Mesothelial cell of epicardium (in vitro differentiated cells): ENCODE measurements around the gene MARCO. TPM values are rescaled to one million over a fixed set of nuclear protein-coding genes. Genes with fewer than 3 reads are reported as not detected.
"Not testable (repeated sequence)": the region's sequence is repeated elsewhere in the genome, so short reads cannot be mapped to it uniquely, and the experiment has no call there.

Source experiments
- DNase-seq, 2 experiments: peaks; one replicate each; pipeline ENCODE4 v3.0.0; 2021; ENCODE audit warnings: low spot score in 2 of 2; ENCODE audit not compliant: unreplicated experiment in 2 of 2
- H3K27ac Mint-ChIP-seq: 2 replicates; pipeline ENCODE4 v1.8.0; 2021; ENCODE audit warnings: mixed read lengths
- H3K27me3 Mint-ChIP-seq: 2 replicates; pipeline ENCODE4 v1.8.0; 2021; ENCODE audit warnings: low read depth, mixed read lengths
- H3K36me3 Mint-ChIP-seq: 2 replicates; pipeline ENCODE4 v1.8.0; 2021; ENCODE audit warnings: mixed read lengths
- H3K4me1 Mint-ChIP-seq: 2 replicates; pipeline ENCODE4 v1.8.0; 2021; ENCODE audit warnings: mixed read lengths
- H3K4me3 Mint-ChIP-seq: 2 replicates; pipeline ENCODE4 v1.8.0; 2021; ENCODE audit warnings: mild to moderate bottlenecking, moderate library complexity, mixed read lengths
- H3K9me3 Mint-ChIP-seq: 2 replicates; pipeline ENCODE4 v1.8.0; 2021; ENCODE audit warnings: mixed read lengths
- total RNA-seq: library from RNA; stranded (reverse); gene quantifications from 3 replicates; pipeline ENCODE4 v1.2.1, GENCODE V29; 2021
- TF ChIP-seq, protein P1 (sequence below): fragments of 200-600 bp; sonication (generic); IDR thresholded peaks from one replicate; pipeline ENCODE4 v1.5.0; 2021; ENCODE audit warnings: antibody characterized with exemption; ENCODE audit not compliant: unreplicated experiment

MARCO gene
- total RNA-seq, 1 donor from 2014 or later = 0.22 TPM

- Mint-ChIP-seq H3K27me3 (peaks cover 40% of the 10 kb centered on the region), H3K4me3 (no peak overlapping the region), H3K36me3 (no peaks in the 10 kb centered on the region), H3K4me1 (no peaks in the 10 kb centered on the region), H3K9me3 (no peaks in the 10 kb centered on the region), H3K27ac (no peak overlapping the region)
- no peak for DNase-seq
- TF ChIP-seq, protein P1, sequence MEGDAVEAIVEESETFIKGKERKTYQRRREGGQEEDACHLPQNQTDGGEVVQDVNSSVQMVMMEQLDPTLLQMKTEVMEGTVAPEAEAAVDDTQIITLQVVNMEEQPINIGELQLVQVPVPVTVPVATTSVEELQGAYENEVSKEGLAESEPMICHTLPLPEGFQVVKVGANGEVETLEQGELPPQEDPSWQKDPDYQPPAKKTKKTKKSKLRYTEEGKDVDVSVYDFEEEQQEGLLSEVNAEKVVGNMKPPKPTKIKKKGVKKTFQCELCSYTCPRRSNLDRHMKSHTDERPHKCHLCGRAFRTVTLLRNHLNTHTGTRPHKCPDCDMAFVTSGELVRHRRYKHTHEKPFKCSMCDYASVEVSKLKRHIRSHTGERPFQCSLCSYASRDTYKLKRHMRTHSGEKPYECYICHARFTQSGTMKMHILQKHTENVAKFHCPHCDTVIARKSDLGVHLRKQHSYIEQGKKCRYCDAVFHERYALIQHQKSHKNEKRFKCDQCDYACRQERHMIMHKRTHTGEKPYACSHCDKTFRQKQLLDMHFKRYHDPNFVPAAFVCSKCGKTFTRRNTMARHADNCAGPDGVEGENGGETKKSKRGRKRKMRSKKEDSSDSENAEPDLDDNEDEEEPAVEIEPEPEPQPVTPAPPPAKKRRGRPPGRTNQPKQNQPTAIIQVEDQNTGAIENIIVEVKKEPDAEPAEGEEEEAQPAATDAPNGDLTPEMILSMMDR = no peak
Measured at GRCh38 chr2:118994778-118995177, 52.8 kb downstream of the MARCO start.

GRCh38 chr2:119003856-119004255 is 61.9 kb downstream of the MARCO start:
- not testable (repeated sequence) for H3K4me3 Mint-ChIP-seq, H3K27ac Mint-ChIP-seq, H3K36me3 Mint-ChIP-seq, H3K4me1 Mint-ChIP-seq
- DNase-seq = peak in 1 of 2 experiments; percentile 9
- Mint-ChIP-seq H3K9me3 (peaks cover 11% of the 10 kb centered on the region), H3K27me3 (peaks cover 30% of the 10 kb centered on the region)

DNA sequence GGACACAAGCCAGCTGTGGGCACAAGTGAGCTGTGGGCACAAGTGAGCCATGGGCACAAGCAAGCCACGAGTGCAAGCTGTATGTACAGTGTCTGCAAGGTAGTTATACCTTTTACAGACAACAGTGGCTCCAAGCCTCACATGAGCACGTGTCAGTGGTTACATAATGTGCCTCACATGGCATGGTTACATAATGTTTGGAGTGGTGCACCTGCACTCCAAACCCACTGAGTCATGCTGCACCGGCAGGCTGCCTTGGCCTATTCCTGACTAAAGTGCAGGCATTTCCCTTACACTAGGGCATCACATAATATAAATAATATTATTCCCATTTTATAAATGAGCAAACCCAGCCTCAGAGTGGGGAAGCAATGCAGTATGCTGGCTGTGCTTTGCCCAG is 62.6 kb downstream of the MARCO start:
- no peak for DNase-seq
- H3K36me3 Mint-ChIP-seq = no peaks in the 10 kb centered on the region
- TF ChIP-seq, protein P1 = no peak

DNA sequence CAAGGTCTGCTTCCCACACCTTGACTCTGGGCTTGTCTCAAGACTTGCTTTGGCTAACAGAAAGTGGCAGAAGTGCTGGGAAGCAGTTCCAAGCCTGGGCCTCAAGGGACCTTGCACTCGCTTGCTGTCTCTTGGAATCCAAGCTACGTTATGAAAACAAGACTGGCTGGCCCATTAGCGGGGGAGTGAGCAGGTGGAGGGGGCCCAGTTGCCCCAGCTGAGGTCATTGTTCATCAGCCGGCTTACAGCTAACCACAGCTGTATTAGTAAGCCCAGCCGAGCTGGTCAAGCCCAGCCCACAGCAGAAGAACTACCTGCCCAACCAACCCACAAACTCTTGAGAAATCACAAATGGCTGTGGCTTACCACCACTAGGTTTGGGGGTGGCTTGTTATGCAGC is 63.1 kb downstream of the MARCO start:
- peaks cover 11% of the 10 kb centered on the region for H3K9me3 Mint-ChIP-seq
- H3K4me1 Mint-ChIP-seq = no peaks in the 10 kb centered on the region
- H3K27me3 Mint-ChIP-seq = peaks cover 40% of the 10 kb centered on the region
- no peaks in the 10 kb centered on the region for H3K36me3 Mint-ChIP-seq
- TF ChIP-seq, protein P1 = no peak
- DNase-seq = peak in 1 of 2 experiments; percentile 31
- H3K4me3 Mint-ChIP-seq = no peak overlapping the region
- no peak overlapping the region for H3K27ac Mint-ChIP-seq

More for the DNA sequence above, 62.6 kb downstream of the MARCO start:
- Mint-ChIP-seq H3K27ac (no peak overlapping the region), H3K27me3 (peaks cover 35% of the 10 kb centered on the region), H3K4me3 (no peak overlapping the region), H3K4me1 (no peaks in the 10 kb centered on the region), H3K9me3 (peaks cover 11% of the 10 kb centered on the region)

DNA sequence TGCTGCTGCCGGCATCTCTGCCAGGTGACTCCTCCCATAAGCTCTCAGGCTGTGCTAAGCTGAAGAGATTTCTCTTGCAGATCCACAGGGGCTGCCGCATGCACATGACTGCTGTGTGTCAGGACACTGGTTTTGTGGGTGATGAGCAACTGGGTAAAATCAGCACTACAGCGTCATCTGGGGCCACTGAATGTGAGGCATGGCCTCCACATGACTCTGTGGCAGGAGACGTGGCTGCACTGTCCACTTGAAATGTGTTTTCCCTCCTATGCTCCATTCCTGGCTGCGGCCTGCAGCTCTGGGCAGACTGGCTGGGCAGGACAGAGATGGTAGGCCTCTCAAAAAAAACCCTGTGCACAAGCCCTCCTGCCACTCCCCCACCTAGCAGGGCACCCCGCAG is 63.6 kb downstream of the MARCO start:
- H3K9me3 Mint-ChIP-seq = peaks cover 11% of the 10 kb centered on the region
- no peak overlapping the region for H3K4me3 Mint-ChIP-seq
- no peaks in the 10 kb centered on the region for H3K4me1 Mint-ChIP-seq
- H3K27ac Mint-ChIP-seq = no peak overlapping the region
- DNase-seq = peak in 1 of 2 experiments; percentile 25
- H3K27me3 Mint-ChIP-seq = peaks cover 45% of the 10 kb centered on the region
- no peaks in the 10 kb centered on the region for H3K36me3 Mint-ChIP-seq
- TF ChIP-seq, protein P1 = no peak

GRCh38 chr2:119006441-119006840 is 64.4 kb downstream of the MARCO start:
- Mint-ChIP-seq H3K4me1 (no peaks in the 10 kb centered on the region), H3K4me3 (no peak overlapping the region), H3K9me3 (peaks cover 11% of the 10 kb centered on the region), H3K27me3 (peaks cover 54% of the 10 kb centered on the region), H3K27ac (no peak overlapping the region), H3K36me3 (no peaks in the 10 kb centered on the region)
- TF ChIP-seq, protein P1 = no peak
- DNase-seq = peak in 1 of 2 experiments; percentile 31
